WTC11 (cell line): ENCODE results near the gene MEAK7. TPM values are rescaled to one million over a fixed set of nuclear protein-coding genes. Genes with fewer than 3 reads are reported as not detected.

Experiments used
- ATAC-seq: fragments of 200-7000 bp; cut with Tn5 transposase; 2 replicates; pipeline ENCODE4 v1.10.0; 2021; ENCODE audit warnings: mild to moderate bottlenecking, moderate library complexity
- CTCF ChIA-PET: fragments of 300-600 bp; sonication (Branson Sonifier 250); formaldehyde crosslinking; loops from one replicate; lab custom pipeline; 2021; ENCODE audit warnings: antibody characterized with exemption; lab: Charles Lee
- POLR2A ChIA-PET: fragments of 350-600 bp; sonication (Branson Sonifier 250); formaldehyde crosslinking; loops from one replicate; lab custom pipeline; 2021; ENCODE audit warnings: antibody characterized with exemption; lab: Charles Lee
- DNase-seq: peaks from one replicate; pipeline ENCODE4 v3.0.0; 2021; ENCODE audit warnings: low spot score
- H3K27ac Mint-ChIP-seq: 2 replicates; pipeline ENCODE4 v1.8.0; 2021; ENCODE audit warnings: mixed read lengths
- H3K27me3 Mint-ChIP-seq: 2 replicates; pipeline ENCODE4 v1.8.0; 2021; ENCODE audit warnings: low read depth, mild to moderate bottlenecking, moderate library complexity, mixed read lengths
- H3K36me3 Mint-ChIP-seq: 2 replicates; pipeline ENCODE4 v1.8.0; 2021; ENCODE audit warnings: mixed read lengths
- H3K4me1 Mint-ChIP-seq: 2 replicates; pipeline ENCODE4 v1.8.0; 2022; ENCODE audit warnings: mixed read lengths
- H3K4me3 Mint-ChIP-seq: 2 replicates; pipeline ENCODE4 v1.8.0; 2021; ENCODE audit warnings: mild to moderate bottlenecking, moderate library complexity, mixed read lengths
- H3K9me3 Mint-ChIP-seq: 2 replicates; pipeline ENCODE4 v1.8.0; 2021; ENCODE audit warnings: mixed read lengths
- CBFB ChIP-seq: sonication (generic); formaldehyde crosslinking; IDR thresholded peaks from 2 replicates; pipeline ENCODE4 v1.8.1; 2022; ENCODE audit warnings: mild to moderate bottlenecking, low read depth, missing genetic modification reagents
- CREB1 ChIP-seq: sonication (generic); formaldehyde crosslinking; IDR thresholded peaks from 2 replicates; pipeline ENCODE4 v1.8.0; 2023; ENCODE audit warnings: mild to moderate bottlenecking, missing genetic modification reagents
- CREM ChIP-seq: sonication (generic); formaldehyde crosslinking; IDR thresholded peaks from 2 replicates; pipeline ENCODE4 v1.8.1; 2022; ENCODE audit warnings: mild to moderate bottlenecking, missing genetic modification reagents, moderate library complexity
- ELF4 ChIP-seq: sonication (generic); formaldehyde crosslinking; IDR thresholded peaks from 2 replicates; pipeline ENCODE4 v1.8.1; 2022; ENCODE audit warnings: low read depth, mild to moderate bottlenecking, moderate library complexity, missing genetic modification reagents
- ESRRA ChIP-seq: sonication (generic); formaldehyde crosslinking; IDR thresholded peaks from 2 replicates; pipeline ENCODE4 v1.8.1; 2022; ENCODE audit warnings: mild to moderate bottlenecking, missing genetic modification reagents, borderline replicate concordance
- FOXK1 ChIP-seq: sonication (generic); formaldehyde crosslinking; IDR thresholded peaks from 2 replicates; pipeline ENCODE4 v1.8.0; 2022; ENCODE audit warnings: mild to moderate bottlenecking, moderate library complexity, missing genetic modification reagents
- FOXP1 ChIP-seq: sonication (generic); formaldehyde crosslinking; IDR thresholded peaks from 2 replicates; pipeline ENCODE4 v1.8.0; 2022; ENCODE audit warnings: missing genetic modification reagents, mild to moderate bottlenecking, moderate library complexity, borderline replicate concordance
- JAZF1 ChIP-seq: fragments of 250-450 bp; sonication (Bioruptor Pico); IDR thresholded peaks from 2 replicates; pipeline ENCODE4 v1.9.0; 2021; ENCODE audit warnings: moderate library complexity, mild to moderate bottlenecking, inconsistent platforms
- KAT7 ChIP-seq: sonication (generic); formaldehyde crosslinking; IDR thresholded peaks from 2 replicates; pipeline ENCODE4 v1.8.1; 2023; ENCODE audit warnings: missing genetic modification reagents, mild to moderate bottlenecking, borderline replicate concordance
- OVOL2 ChIP-seq: fragments of 250-450 bp; sonication (Bioruptor Pico); IDR thresholded peaks from 2 replicates; pipeline ENCODE4 v1.9.0; 2021; ENCODE audit warnings: mild to moderate bottlenecking, borderline replicate concordance
- TEAD1 ChIP-seq: sonication (generic); formaldehyde crosslinking; IDR thresholded peaks from 2 replicates; pipeline ENCODE4 v1.8.0; 2022; ENCODE audit warnings: mild to moderate bottlenecking, missing genetic modification reagents
- TP53 ChIP-seq: sonication (generic); formaldehyde crosslinking; IDR thresholded peaks from 2 replicates; pipeline ENCODE4 v1.8.1; 2023; ENCODE audit warnings: mild to moderate bottlenecking, missing genetic modification reagents
- ZNF232 ChIP-seq: sonication (generic); formaldehyde crosslinking; IDR thresholded peaks from 2 replicates; pipeline ENCODE4 v1.8.0; 2022; ENCODE audit warnings: mild to moderate bottlenecking, missing genetic modification reagents
- ZNF396 ChIP-seq: fragments of 250-450 bp; sonication (Bioruptor Pico); IDR thresholded peaks from 2 replicates; pipeline ENCODE4 v1.8.0; 2021; ENCODE audit warnings: mild to moderate bottlenecking, moderate library complexity, borderline replicate concordance
- total RNA-seq: library from RNA; stranded (reverse); gene quantifications from 3 replicates; pipeline ENCODE4 v1.2.3, GENCODE V29; 2021
- TF ChIP-seq, protein P1 (sequence below): sonication (generic); formaldehyde crosslinking; IDR thresholded peaks from 2 replicates; pipeline ENCODE4 v1.8.0; 2023; ENCODE audit warnings: missing genetic modification reagents, mild to moderate bottlenecking, borderline replicate concordance
- TF ChIP-seq, protein P2 (sequence below): sonication (generic); formaldehyde crosslinking; IDR thresholded peaks from 2 replicates; pipeline ENCODE4 v1.8.0; 2023; ENCODE audit warnings: missing genetic modification reagents
- TF ChIP-seq, protein P3 (sequence below): sonication (generic); formaldehyde crosslinking; IDR thresholded peaks from 2 replicates; pipeline ENCODE4 v1.8.1; 2023; ENCODE audit warnings: mild to moderate bottlenecking, missing genetic modification reagents, moderate library complexity
- TF ChIP-seq, protein P4 (sequence below): sonication (generic); formaldehyde crosslinking; IDR thresholded peaks from 2 replicates; pipeline ENCODE4 v1.8.1; 2022; ENCODE audit warnings: low read depth, missing genetic modification reagents, borderline replicate concordance
- TF ChIP-seq, protein P5 (sequence below): sonication (generic); formaldehyde crosslinking; IDR thresholded peaks from 2 replicates; pipeline ENCODE4 v1.8.1; 2023; ENCODE audit warnings: mild to moderate bottlenecking, missing genetic modification reagents
- TF ChIP-seq, protein P6 (sequence below): sonication (generic); formaldehyde crosslinking; IDR thresholded peaks from 2 replicates; pipeline ENCODE4 v1.8.1; 2023; ENCODE audit warnings: mild to moderate bottlenecking, missing genetic modification reagents

The MEAK7 gene
- total RNA-seq, 1 experiment from 2014 or later = 14.4 TPM

DNA sequence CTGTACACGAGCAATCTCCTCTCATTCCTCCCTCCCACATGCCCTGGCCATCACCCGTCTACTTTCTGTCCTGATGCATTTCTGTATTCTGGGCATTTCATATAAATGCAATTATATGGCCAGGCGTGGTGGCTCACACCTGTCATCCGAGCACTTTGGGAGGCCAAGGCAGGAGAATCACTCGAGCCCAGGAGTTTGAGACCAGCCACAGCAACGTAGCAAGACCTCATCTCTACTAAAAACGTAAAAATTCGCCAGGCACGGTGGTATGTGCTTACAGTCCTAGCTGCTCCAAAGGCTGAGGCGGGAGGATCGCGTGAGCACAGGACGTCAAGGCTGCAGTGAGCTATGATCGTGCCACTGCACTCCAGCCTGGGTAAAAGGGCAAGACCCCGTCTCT, 4.8 kb downstream of the MEAK7 start (continued):
- TF ChIP-seq, protein P1, sequence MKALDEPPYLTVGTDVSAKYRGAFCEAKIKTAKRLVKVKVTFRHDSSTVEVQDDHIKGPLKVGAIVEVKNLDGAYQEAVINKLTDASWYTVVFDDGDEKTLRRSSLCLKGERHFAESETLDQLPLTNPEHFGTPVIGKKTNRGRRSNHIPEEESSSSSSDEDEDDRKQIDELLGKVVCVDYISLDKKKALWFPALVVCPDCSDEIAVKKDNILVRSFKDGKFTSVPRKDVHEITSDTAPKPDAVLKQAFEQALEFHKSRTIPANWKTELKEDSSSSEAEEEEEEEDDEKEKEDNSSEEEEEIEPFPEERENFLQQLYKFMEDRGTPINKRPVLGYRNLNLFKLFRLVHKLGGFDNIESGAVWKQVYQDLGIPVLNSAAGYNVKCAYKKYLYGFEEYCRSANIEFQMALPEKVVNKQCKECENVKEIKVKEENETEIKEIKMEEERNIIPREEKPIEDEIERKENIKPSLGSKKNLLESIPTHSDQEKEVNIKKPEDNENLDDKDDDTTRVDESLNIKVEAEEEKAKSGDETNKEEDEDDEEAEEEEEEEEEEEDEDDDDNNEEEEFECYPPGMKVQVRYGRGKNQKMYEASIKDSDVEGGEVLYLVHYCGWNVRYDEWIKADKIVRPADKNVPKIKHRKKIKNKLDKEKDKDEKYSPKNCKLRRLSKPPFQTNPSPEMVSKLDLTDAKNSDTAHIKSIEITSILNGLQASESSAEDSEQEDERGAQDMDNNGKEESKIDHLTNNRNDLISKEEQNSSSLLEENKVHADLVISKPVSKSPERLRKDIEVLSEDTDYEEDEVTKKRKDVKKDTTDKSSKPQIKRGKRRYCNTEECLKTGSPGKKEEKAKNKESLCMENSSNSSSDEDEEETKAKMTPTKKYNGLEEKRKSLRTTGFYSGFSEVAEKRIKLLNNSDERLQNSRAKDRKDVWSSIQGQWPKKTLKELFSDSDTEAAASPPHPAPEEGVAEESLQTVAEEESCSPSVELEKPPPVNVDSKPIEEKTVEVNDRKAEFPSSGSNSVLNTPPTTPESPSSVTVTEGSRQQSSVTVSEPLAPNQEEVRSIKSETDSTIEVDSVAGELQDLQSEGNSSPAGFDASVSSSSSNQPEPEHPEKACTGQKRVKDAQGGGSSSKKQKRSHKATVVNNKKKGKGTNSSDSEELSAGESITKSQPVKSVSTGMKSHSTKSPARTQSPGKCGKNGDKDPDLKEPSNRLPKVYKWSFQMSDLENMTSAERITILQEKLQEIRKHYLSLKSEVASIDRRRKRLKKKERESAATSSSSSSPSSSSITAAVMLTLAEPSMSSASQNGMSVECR = no peak
- TF ChIP-seq JAZF1 = no peak
- TF ChIP-seq, protein P2, sequence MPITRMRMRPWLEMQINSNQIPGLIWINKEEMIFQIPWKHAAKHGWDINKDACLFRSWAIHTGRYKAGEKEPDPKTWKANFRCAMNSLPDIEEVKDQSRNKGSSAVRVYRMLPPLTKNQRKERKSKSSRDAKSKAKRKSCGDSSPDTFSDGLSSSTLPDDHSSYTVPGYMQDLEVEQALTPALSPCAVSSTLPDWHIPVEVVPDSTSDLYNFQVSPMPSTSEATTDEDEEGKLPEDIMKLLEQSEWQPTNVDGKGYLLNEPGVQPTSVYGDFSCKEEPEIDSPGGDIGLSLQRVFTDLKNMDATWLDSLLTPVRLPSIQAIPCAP (CRISPR knock-in tag) = no peak
- TF ChIP-seq TEAD1 (CRISPR knock-in tag) = no peak
- TF ChIP-seq, protein P3, sequence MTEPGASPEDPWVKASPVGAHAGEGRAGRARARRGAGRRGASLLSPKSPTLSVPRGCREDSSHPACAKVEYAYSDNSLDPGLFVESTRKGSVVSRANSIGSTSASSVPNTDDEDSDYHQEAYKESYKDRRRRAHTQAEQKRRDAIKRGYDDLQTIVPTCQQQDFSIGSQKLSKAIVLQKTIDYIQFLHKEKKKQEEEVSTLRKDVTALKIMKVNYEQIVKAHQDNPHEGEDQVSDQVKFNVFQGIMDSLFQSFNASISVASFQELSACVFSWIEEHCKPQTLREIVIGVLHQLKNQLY = no peak
- TF ChIP-seq CBFB (CRISPR knock-in tag) = no peak
- TF ChIP-seq KAT7 (CRISPR knock-in tag) = no peak
- no peak for TF ChIP-seq FOXP1 (CRISPR knock-in tag)
- TF ChIP-seq ZNF232 (CRISPR knock-in tag) = no peak
- TF ChIP-seq FOXK1 (CRISPR knock-in tag) = no peak
- no peak for TF ChIP-seq ESRRA (CRISPR knock-in tag)
- no peak for TF ChIP-seq OVOL2 (CRISPR knock-in tag)
- no peak for TF ChIP-seq CREB1 (CRISPR knock-in tag)
- TF ChIP-seq ELF4 (CRISPR knock-in tag) = no peak
- no peak for TF ChIP-seq ZNF396 (CRISPR knock-in tag)
- no peak for TF ChIP-seq CREM (CRISPR knock-in tag)
- TF ChIP-seq TP53 (CRISPR knock-in tag) = no peak
- TF ChIP-seq, all 79 proteins: peak for 0

DNA sequence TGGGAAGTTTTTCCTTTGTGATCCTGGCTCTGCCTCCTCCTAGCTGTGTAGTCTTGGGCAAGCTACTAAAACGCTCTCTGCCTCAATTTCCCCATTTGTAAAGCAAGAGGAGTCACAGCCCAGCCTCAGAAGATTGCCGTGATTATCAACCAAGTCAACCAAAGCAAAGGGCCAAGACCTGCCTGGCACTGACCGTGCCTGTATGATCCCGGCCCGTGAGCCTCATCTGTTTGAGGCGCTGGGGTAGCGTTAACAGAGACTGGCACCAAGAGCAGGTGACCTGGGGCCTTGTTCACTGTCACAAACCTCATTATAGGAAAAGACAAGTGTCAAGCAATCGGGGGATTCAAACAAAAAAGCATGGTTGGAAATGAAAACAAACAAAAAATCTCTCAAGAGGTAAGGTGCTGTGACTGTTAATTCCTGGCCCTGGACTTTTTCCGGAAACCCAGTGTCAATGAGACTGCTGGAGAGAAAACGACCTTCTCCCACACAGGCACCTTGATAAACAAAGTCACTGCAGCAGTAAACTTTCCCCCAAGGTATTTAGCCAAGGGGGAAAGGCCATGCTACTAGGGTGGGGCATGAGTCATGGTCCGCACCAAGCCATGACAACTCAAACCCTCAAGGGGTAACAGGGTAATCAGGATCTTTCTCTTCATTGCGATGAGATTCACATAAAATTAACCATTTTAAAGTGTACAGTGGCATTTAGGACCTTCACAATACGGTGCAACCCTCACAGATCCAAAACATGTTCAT, 5.4 kb downstream of the MEAK7 start:
- POLR2A ChIA-PET = no interaction called here
- CTCF ChIA-PET = interaction anchor here (0.9 kb wide), 1 partner anchor 382 kb away, joined by 3 read pairs; the partner anchor contains the start of gene MBTPS1

More for the DNA sequence above, 5.4 kb downstream of the MEAK7 start:
- H3K4me3 Mint-ChIP-seq = no peak overlapping the region
- ATAC-seq = no peak
- TF ChIP-seq, protein P4, sequence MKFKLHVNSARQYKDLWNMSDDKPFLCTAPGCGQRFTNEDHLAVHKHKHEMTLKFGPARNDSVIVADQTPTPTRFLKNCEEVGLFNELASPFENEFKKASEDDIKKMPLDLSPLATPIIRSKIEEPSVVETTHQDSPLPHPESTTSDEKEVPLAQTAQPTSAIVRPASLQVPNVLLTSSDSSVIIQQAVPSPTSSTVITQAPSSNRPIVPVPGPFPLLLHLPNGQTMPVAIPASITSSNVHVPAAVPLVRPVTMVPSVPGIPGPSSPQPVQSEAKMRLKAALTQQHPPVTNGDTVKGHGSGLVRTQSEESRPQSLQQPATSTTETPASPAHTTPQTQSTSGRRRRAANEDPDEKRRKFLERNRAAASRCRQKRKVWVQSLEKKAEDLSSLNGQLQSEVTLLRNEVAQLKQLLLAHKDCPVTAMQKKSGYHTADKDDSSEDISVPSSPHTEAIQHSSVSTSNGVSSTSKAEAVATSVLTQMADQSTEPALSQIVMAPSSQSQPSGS (CRISPR knock-in tag) = no peak
- TF ChIP-seq JAZF1 = no peak
- TF ChIP-seq, protein P5, sequence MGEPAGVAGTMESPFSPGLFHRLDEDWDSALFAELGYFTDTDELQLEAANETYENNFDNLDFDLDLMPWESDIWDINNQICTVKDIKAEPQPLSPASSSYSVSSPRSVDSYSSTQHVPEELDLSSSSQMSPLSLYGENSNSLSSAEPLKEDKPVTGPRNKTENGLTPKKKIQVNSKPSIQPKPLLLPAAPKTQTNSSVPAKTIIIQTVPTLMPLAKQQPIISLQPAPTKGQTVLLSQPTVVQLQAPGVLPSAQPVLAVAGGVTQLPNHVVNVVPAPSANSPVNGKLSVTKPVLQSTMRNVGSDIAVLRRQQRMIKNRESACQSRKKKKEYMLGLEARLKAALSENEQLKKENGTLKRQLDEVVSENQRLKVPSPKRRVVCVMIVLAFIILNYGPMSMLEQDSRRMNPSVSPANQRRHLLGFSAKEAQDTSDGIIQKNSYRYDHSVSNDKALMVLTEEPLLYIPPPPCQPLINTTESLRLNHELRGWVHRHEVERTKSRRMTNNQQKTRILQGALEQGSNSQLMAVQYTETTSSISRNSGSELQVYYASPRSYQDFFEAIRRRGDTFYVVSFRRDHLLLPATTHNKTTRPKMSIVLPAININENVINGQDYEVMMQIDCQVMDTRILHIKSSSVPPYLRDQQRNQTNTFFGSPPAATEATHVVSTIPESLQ (CRISPR knock-in tag) = no peak
- TF ChIP-seq, protein P6, sequence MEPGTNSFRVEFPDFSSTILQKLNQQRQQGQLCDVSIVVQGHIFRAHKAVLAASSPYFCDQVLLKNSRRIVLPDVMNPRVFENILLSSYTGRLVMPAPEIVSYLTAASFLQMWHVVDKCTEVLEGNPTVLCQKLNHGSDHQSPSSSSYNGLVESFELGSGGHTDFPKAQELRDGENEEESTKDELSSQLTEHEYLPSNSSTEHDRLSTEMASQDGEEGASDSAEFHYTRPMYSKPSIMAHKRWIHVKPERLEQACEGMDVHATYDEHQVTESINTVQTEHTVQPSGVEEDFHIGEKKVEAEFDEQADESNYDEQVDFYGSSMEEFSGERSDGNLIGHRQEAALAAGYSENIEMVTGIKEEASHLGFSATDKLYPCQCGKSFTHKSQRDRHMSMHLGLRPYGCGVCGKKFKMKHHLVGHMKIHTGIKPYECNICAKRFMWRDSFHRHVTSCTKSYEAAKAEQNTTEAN = no peak
- H3K4me1 Mint-ChIP-seq = peaks cover 14% of the 10 kb centered on the region
- H3K36me3 Mint-ChIP-seq = peaks cover 41% of the 10 kb centered on the region
- no peak for DNase-seq
- H3K27ac Mint-ChIP-seq = no peak overlapping the region; the same call in 1 of the 2 replicates
- no peaks in the 10 kb centered on the region for H3K27me3 Mint-ChIP-seq
- peaks cover 13% of the 10 kb centered on the region for H3K9me3 Mint-ChIP-seq
